HCT116 (cell line): Measurements from ENCODE around the gene RCAN2. TPM values are rescaled to one million over a fixed set of nuclear protein-coding genes. Genes with fewer than 3 reads are reported as not detected.

ENCODE experiments used
- ATAC-seq: fragments of 200-7000 bp; cut with Tn5 transposase; 2 replicates; pipeline ENCODE4 v1.9.1; 2020; ENCODE audit warnings: mild to moderate bottlenecking, moderate library complexity
- BruUV-seq: library from RNA; stranded (reverse); fragments of 400-500 nt; replicated peaks from 2 replicates; lab custom pipeline; 2021; lab: Mats Ljungman, UMichigan
- CTCF ChIA-PET: fragments of 300-600 bp; sonication (Branson Sonifier 250); formaldehyde crosslinking; loops from one replicate; lab custom pipeline; 2021; ENCODE audit warnings: antibody characterized with exemption; lab: Charles Lee
- POLR2A ChIA-PET: fragments of 300-600, 350-600 bp; sonication (Branson Sonifier 250); formaldehyde crosslinking; loops from one replicate; lab custom pipeline; 2021; ENCODE audit warnings: antibody characterized with exemption; lab: Charles Lee
- RAD21 ChIA-PET, 2 experiments: fragments of 300-600 bp; sonication (Branson Sonifier 250); formaldehyde crosslinking; loops; one replicate each; lab custom pipeline; 2023; ENCODE audit warnings: low total read pairs in 2 of 2; ENCODE audit not compliant: uncharacterized antibody in 2 of 2, unreplicated experiment in 2 of 2, low non-redundant PET in 1 of 2; lab: Charles Lee
- DNase-seq: peaks from one replicate; pipeline ENCODE4 v3.0.0-alpha.2; 2010; ENCODE audit warnings: low read depth, low spot score
- H2AFZ ChIP-seq: fragments of 200-600 bp; shearing (Covaris generic), sonication (generic); 2 replicates; pipeline ENCODE4 v1.6.1; 2017; ENCODE audit warnings: low read depth, mixed run types, mixed read lengths, antibody characterized with exemption, low read length; ENCODE audit not compliant: poor library complexity, severe bottlenecking
- H3K27ac ChIP-seq: 2 replicates; pipeline ENCODE4 v1.5.1; 2012; ENCODE audit warnings: low read depth, low read length
- H3K27me3 ChIP-seq: fragments of 200-600 bp; sonication (generic); 2 replicates; pipeline ENCODE4 v1.6.1; 2016; ENCODE audit warnings: mixed run types, low read length, mixed read lengths; ENCODE audit not compliant: insufficient read depth
- H3K36me3 ChIP-seq, 2 experiments: fragments of 200-500 bp in 1 of 2; fragments of 200-600 bp in 1 of 2; sonication (Bioruptor generic) in 1 of 2; sonication (generic) in 1 of 2; 2 replicates each; pipeline versions ENCODE4 v1.5.1 to v1.6.1; 2014 to 2016; ENCODE audit warnings: low read length in 2 of 2, inconsistent platforms in 1 of 2, mixed read lengths in 1 of 2, mixed run types in 1 of 2; ENCODE audit not compliant: insufficient read depth in 2 of 2, control insufficient read depth in 1 of 2
- H3K4me1 ChIP-seq, 2 experiments: fragments of 200-600 bp in 1 of 2; sonication (generic) in 1 of 2; 2 replicates each; pipeline versions ENCODE4 v1.5.1 to v1.6.1; 2012 to 2017; ENCODE audit warnings: low read length in 2 of 2, inconsistent platforms in 1 of 2, mild to moderate bottlenecking in 1 of 2, mixed read lengths in 1 of 2, mixed run types in 1 of 2, moderate library complexity in 1 of 2; ENCODE audit not compliant: insufficient read depth in 2 of 2, control insufficient read depth in 1 of 2
- H3K4me2 ChIP-seq: fragments of 200-600 bp; sonication (generic); 2 replicates; pipeline ENCODE4 v1.6.1; 2017; ENCODE audit warnings: mixed run types, low read length, mixed read lengths
- H3K4me3 ChIP-seq, 2 experiments: fragments of 200-600 bp in 1 of 2; sonication (generic) in 1 of 2; replicated peaks in 1 of 2; 2 replicates each; pipeline ENCODE4 v1.5.1; 2011 to 2016; ENCODE audit warnings: low read length in 2 of 2, control low read depth in 1 of 2, low read depth in 1 of 2, mild to moderate bottlenecking in 1 of 2, mixed read lengths in 1 of 2, mixed run types in 1 of 2
- H3K79me2 ChIP-seq: fragments of 200-600 bp; sonication (generic); 2 replicates; pipeline ENCODE4 v1.6.1; 2017; ENCODE audit warnings: mild to moderate bottlenecking, mixed run types, low read length, moderate library complexity, mixed read lengths; ENCODE audit not compliant: insufficient read depth
- H3K9ac ChIP-seq: fragments of 200-600 bp; sonication (generic); 2 replicates; pipeline ENCODE4 v1.6.1; 2016; ENCODE audit warnings: low read length, mixed read lengths
- H3K9me2 ChIP-seq: fragments of 200-600 bp; sonication (generic), shearing (Covaris generic); 2 replicates; pipeline ENCODE4 v1.6.1; 2017; ENCODE audit warnings: mixed run types, mild to moderate bottlenecking, moderate library complexity; ENCODE audit not compliant: insufficient read depth
- H3K9me3 ChIP-seq, 2 experiments: fragments of 200-500 bp in 1 of 2; fragments of 200-600 bp in 1 of 2; sonication (Bioruptor generic) in 1 of 2; sonication (generic) in 1 of 2; 2 replicates each; pipeline ENCODE4 v1.6.1; 2014 to 2017; ENCODE audit warnings: low read length in 2 of 2, mixed read lengths in 2 of 2, inconsistent platforms in 1 of 2, low read depth in 1 of 2, mild to moderate bottlenecking in 1 of 2, mixed run types in 1 of 2, moderate library complexity in 1 of 2; ENCODE audit not compliant: control insufficient read depth in 1 of 2, insufficient read depth in 1 of 2
- H4K20me1 ChIP-seq: fragments of 200-600 bp; sonication (generic), shearing (Covaris generic); 2 replicates; pipeline ENCODE4 v1.6.1; 2017; ENCODE audit warnings: mixed run types, mild to moderate bottlenecking, moderate library complexity; ENCODE audit not compliant: insufficient read depth
- EGR1 ChIP-seq: IDR thresholded peaks from 2 replicates; pipeline ENCODE4 v1.6.1; 2012; ENCODE audit warnings: low read depth
- EZH2 ChIP-seq: fragments of 200-600 bp; sonication (generic); IDR thresholded peaks from 2 replicates; pipeline ENCODE4 v1.6.1; 2017; ENCODE audit warnings: antibody characterized with exemption, mixed run types
- POLR2AphosphoS5 ChIP-seq: IDR thresholded peaks from 2 replicates; pipeline ENCODE4 v1.6.1; 2011; ENCODE audit warnings: mild to moderate bottlenecking, low read depth, low read length, moderate library complexity
- SP1 ChIP-seq: IDR thresholded peaks from 2 replicates; pipeline ENCODE4 v1.6.1; 2012; ENCODE audit warnings: low read depth
- YY1 ChIP-seq: IDR thresholded peaks from 2 replicates; pipeline ENCODE4 v1.6.1; 2011; ENCODE audit warnings: low read length, low read depth, moderate library complexity, mild to moderate bottlenecking; ENCODE audit not compliant: insufficient replicate concordance; ENCODE audit errors: extremely low read depth
- ZBTB33 ChIP-seq: IDR thresholded peaks from 2 replicates; pipeline ENCODE4 v1.6.1; 2011; ENCODE audit warnings: mild to moderate bottlenecking, low read length, moderate library complexity; ENCODE audit not compliant: insufficient replicate concordance; ENCODE audit errors: extremely low read depth
- ZFX ChIP-seq: fragments of 450-650 bp; IDR thresholded peaks from 2 replicates; pipeline ENCODE4 v1.6.1; 2017
- ZNF274 ChIP-seq: fragments of 200-500 bp; sonication (Bioruptor generic); IDR thresholded peaks from 2 replicates; pipeline ENCODE4 v1.6.1; 2014; ENCODE audit warnings: mild to moderate bottlenecking, low read depth, low read length, inconsistent platforms
- intact Hi-C: fragments of 100-400 bp; cut with micrococcal nuclease; formaldehyde crosslinking; loops from 2 replicates; pipeline ENCODE4 v1.10.0; 2022
- total RNA-seq: library from RNA; stranded (reverse); gene quantifications from one replicate; pipeline ENCODE4 v1.2.1, GENCODE V29; 2021; ENCODE audit not compliant: unreplicated experiment
- TF ChIP-seq, protein P1 (sequence below), 3 experiments: fragments of 200-600 bp in 1 of 3; sonication (generic) in 1 of 3; IDR thresholded peaks in 2 of 3; conservative IDR thresholded peaks in 1 of 3; 2 replicates each; pipeline ENCODE4 v1.5.1; 2012 to 2017; ENCODE audit warnings: low read depth in 2 of 3, low read length in 2 of 3, antibody characterized with exemption in 1 of 3, borderline replicate concordance in 1 of 3, control low read depth in 1 of 3, mild to moderate bottlenecking in 1 of 3, mixed read lengths in 1 of 3, mixed run types in 1 of 3, moderate library complexity in 1 of 3; ENCODE audit not compliant: insufficient read depth in 1 of 3
- TF ChIP-seq, protein P2 (sequence below): IDR thresholded peaks from 2 replicates; pipeline ENCODE4 v1.6.1; 2012

The RCAN2 gene
- total RNA-seq, 1 experiment from 2014 or later: 0.57 TPM

DNA sequence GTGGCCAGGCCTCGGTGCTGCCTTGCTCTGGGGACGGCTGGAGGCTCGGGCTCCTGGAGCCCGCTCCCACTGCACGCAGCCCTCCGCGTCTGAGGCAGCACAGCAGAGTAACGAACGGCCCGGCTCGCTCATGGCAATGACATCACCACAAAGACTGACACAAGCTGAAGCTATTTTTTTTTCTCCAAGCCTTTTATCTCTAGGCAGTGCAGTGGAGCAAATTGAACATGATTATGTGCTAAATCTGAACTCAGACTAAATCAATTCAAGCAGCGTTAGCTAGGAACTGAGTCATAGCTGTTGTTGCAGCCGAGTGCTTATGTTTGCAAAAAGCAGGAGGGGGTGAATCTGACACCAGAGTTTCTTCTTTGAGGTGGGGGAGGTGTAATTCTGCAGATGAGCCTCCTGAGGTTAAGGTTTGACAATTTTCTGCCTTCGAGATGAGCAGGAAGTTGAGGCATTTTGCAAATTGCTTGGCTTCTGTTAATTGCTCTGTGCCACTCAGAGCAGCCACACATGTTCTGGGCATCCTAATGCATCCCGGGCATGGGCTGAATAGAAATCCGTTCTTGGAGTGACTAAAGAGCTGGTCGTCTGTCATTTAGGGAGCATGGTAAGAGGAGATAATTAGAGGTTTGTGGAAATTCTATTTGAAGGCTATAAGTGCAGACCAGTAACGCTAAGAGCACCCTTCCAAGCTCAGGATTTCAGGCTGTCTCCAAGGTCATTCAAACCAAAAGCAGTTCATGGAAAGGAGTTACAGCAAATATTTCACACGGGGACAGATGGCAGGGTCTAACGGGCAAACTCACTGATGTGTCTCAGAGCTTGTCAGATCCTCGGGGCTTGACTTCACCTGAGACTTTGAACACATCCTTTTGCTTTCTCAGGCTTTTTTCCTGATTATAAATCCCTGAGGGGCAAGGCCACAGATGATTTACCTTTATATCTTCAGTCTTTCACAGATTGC, 165.4 kb downstream of the RCAN2 start:
- Histone ChIP-seq H3K4me1 (no peaks in the 10 kb centered on the region), H3K4me3 (no peak overlapping the region), H3K4me2 (no peak overlapping the region), H2AFZ (no peak overlapping the region), H3K9me2 (no peaks in the 10 kb centered on the region), H3K27me3 (peaks cover 16% of the 10 kb centered on the region; the same call in 1 of the 2 replicates), H4K20me1 (no peaks in the 10 kb centered on the region), H3K9ac (no peak overlapping the region), H3K79me2 (no peaks in the 10 kb centered on the region), H3K9me3 (no peaks in the 10 kb centered on the region), H3K36me3 (no peaks in the 10 kb centered on the region), H3K27ac (no peak overlapping the region)
- DNase-seq (no peak), ATAC-seq (no peak)
- intact Hi-C loops: no loop called here
- POLR2A ChIA-PET: no interaction called here
- RAD21 ChIA-PET: no interaction called here
- CTCF ChIA-PET: no interaction called here
- BruUV-seq: no TSS peak
- TF ChIP-seq YY1 (no peak), ZBTB33 (no peak), ZNF274 (no peak)
- TF ChIP-seq, all 23 proteins: peak for 0

- intact Hi-C loops: no loop called here
- Histone ChIP-seq H2AFZ (no peak overlapping the region), H3K27me3 (peaks cover 16% of the 10 kb centered on the region; the same call in 1 of the 2 replicates), H3K4me2 (no peak overlapping the region), H4K20me1 (no peaks in the 10 kb centered on the region), H3K9me2 (no peaks in the 10 kb centered on the region), H3K9ac (no peak overlapping the region), H3K4me3 (no peak overlapping the region), H3K9me3 (no peaks in the 10 kb centered on the region), H3K36me3 (no peaks in the 10 kb centered on the region), H3K4me1 (no peaks in the 10 kb centered on the region), H3K27ac (no peak overlapping the region), H3K79me2 (no peaks in the 10 kb centered on the region)
- DNase-seq (no peak), ATAC-seq (no peak)
- POLR2A ChIA-PET: no interaction called here
- BruUV-seq: no TSS peak
- RAD21 ChIA-PET: no interaction called here
- CTCF ChIA-PET: no interaction called here
- TF ChIP-seq ZFX (no peak), ZBTB33 (no peak), YY1 (no peak), SP1 (no peak), POLR2AphosphoS5 (no peak), ZNF274 (no peak), EZH2 (no peak), EGR1 (no peak)
- TF ChIP-seq, protein P1, sequence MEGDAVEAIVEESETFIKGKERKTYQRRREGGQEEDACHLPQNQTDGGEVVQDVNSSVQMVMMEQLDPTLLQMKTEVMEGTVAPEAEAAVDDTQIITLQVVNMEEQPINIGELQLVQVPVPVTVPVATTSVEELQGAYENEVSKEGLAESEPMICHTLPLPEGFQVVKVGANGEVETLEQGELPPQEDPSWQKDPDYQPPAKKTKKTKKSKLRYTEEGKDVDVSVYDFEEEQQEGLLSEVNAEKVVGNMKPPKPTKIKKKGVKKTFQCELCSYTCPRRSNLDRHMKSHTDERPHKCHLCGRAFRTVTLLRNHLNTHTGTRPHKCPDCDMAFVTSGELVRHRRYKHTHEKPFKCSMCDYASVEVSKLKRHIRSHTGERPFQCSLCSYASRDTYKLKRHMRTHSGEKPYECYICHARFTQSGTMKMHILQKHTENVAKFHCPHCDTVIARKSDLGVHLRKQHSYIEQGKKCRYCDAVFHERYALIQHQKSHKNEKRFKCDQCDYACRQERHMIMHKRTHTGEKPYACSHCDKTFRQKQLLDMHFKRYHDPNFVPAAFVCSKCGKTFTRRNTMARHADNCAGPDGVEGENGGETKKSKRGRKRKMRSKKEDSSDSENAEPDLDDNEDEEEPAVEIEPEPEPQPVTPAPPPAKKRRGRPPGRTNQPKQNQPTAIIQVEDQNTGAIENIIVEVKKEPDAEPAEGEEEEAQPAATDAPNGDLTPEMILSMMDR (IDR thresholded peaks at IDR 0.05 in 2 of 3, conservative IDR thresholded peaks at IDR 0.05 in 1 of 3; ENCODE audit: borderline replicate concordance in 1 of 3, insufficient read depth in 1 of 3, low read depth in 2 of 3, low read length in 2 of 3): no peak
- TF ChIP-seq, protein P2, sequence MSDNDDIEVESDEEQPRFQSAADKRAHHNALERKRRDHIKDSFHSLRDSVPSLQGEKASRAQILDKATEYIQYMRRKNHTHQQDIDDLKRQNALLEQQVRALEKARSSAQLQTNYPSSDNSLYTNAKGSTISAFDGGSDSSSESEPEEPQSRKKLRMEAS: no peak
Observed at GRCh38 chr6:46324706-46325105, 166.5 kb downstream of the RCAN2 start.
